Hindlimb muscle (tissue), 1 donor: Measurements from ENCODE around the gene DDN. TPM values are rescaled to one million over a fixed set of nuclear protein-coding genes. Genes with fewer than 3 reads are reported as not detected.

ENCODE experiments used
- DNase-seq: peaks from one replicate; pipeline ENCODE4 v3.0.0-alpha.2; 2013
- polyA plus RNA-seq: library from polyadenylated mRNA; unstranded; fragments of 120-200 nt; gene quantifications from one replicate; pipeline ENCODE4 v1.2.1, GENCODE V29; 2013; ENCODE audit not compliant: insufficient read length

DDN gene
- polyA plus RNA-seq, 1 donor: 32.5 TPM

- no peak for DNase-seq
Measured at GRCh38 chr12:48981757-48982157, 17.4 kb downstream of the DDN start.

GRCh38 chr12:48980953-48981756 lies 18.0 kb downstream of the DDN start:
- no peak for DNase-seq

- DNase-seq: no peak
Measured at GRCh38 chr12:48980389-48980952, 18.7 kb downstream of the DDN start.

- no peak for DNase-seq
Measured at GRCh38 chr12:48979602-48980388, 19.4 kb downstream of the DDN start.

- DNase-seq: no peak
Measured at GRCh38 chr12:48978741-48979601, 20.2 kb downstream of the DDN start.

GRCh38 chr12:48978291-48978740 lies 20.9 kb downstream of the DDN start, which contains the start of gene WNT1:
TSS of gene WNT1 (plus strand) at chr12:48978322. CDS start at chr12:48978651, 329 bp downstream.
- DNase-seq: no peak

- DNase-seq: no peak
Measured at GRCh38 chr12:48977290-48978281, 21.6 kb downstream of the DDN start.

GRCh38 chr12:48973941-48974673 lies 25.1 kb downstream of the DDN start:
- no peak for DNase-seq

- no peak for DNase-seq
Measured at GRCh38 chr12:48973531-48973930, 25.6 kb downstream of the DDN start.

GRCh38 chr12:48972952-48973483 lies 26.2 kb downstream of the DDN start:
- DNase-seq: no peak

- no peak for DNase-seq
Measured at GRCh38 chr12:48972213-48972951, 26.8 kb downstream of the DDN start.

GRCh38 chr12:48970702-48971334 lies 28.4 kb downstream of the DDN start:
- DNase-seq: no peak

- DNase-seq: no peak
Measured at GRCh38 chr12:48969833-48970701, 29.1 kb downstream of the DDN start.

GRCh38 chr12:48969160-48969771 lies 29.9 kb downstream of the DDN start:
- no peak for DNase-seq

GRCh38 chr12:48968467-48968866 lies 30.7 kb downstream of the DDN start:
- DNase-seq: no peak

- no peak for DNase-seq
Measured at GRCh38 chr12:48967991-48968390, 31.2 kb downstream of the DDN start.
